GM12878 (cell line): ENCODE results near the gene NFIL3. TPM values are rescaled to one million over a fixed set of nuclear protein-coding genes. Genes with fewer than 3 reads are reported as not detected.

ENCODE experiments used
- ATAC-seq: fragments of 200-7000 bp; cut with Tn5 transposase; 3 replicates; pipeline ENCODE4 v1.9.1; 2020; ENCODE audit warnings: mild to moderate bottlenecking, moderate library complexity
- BruUV-seq: library from RNA; stranded (reverse); fragments of 400-500 nt; replicated peaks from 2 replicates; lab custom pipeline; 2021; lab: Mats Ljungman, UMichigan
- CTCF ChIA-PET: fragments of 300-600 bp; sonication (Branson Sonifier 250); formaldehyde crosslinking; extraction: SDS; loops from one replicate; lab custom pipeline; 2021; ENCODE audit warnings: inconsistent platforms; lab: Yijun Ruan, JAX
- POLR2A ChIA-PET: fragments of 350-600 bp; formaldehyde crosslinking; extraction: SDS; loops from one replicate; lab custom pipeline; 2021; ENCODE audit warnings: inconsistent platforms; lab: Charles Lee
- RAD21 ChIA-PET: fragments of 300-600 bp; sonication (Branson Sonifier 250); formaldehyde crosslinking; loops from one replicate; lab custom pipeline; 2023; ENCODE audit warnings: antibody characterized with exemption; ENCODE audit not compliant: unreplicated experiment; lab: Charles Lee
- SMC1A ChIA-PET: fragments of 300-600 bp; sonication (Branson Sonifier 250); formaldehyde crosslinking; loops from one replicate; lab custom pipeline; 2023; ENCODE audit not compliant: unreplicated experiment, uncharacterized antibody; lab: Charles Lee
- DNase-seq: peaks from one replicate; pipeline ENCODE4 v3.0.0-alpha.2; 2011; ENCODE audit warnings: low read depth, low spot score
- FAIRE-seq: peaks from 3 replicates; lab custom pipeline; 2011; peaks lifted over from hg19 to GRCh38; lab: Jason Lieb, UNC
- H2AFZ ChIP-seq: 2 replicates; pipeline ENCODE4 v1.6.0; 2011; ENCODE audit warnings: low read depth, low read length, control low read depth; ENCODE audit not compliant: control insufficient read depth
- H3K27ac ChIP-seq: 2 replicates; pipeline ENCODE4 v1.5.1; 2011; ENCODE audit warnings: control low read depth; ENCODE audit not compliant: control insufficient read depth, insufficient read depth
- H3K27me3 ChIP-seq, 2 experiments: replicated peaks in 1 of 2; 2 replicates each; pipeline versions ENCODE4 v1.6.0 to v1.6.1; 2011; ENCODE audit warnings: low read length in 1 of 2; ENCODE audit not compliant: control insufficient read depth in 2 of 2, insufficient read depth in 2 of 2
- H3K36me3 ChIP-seq, 2 experiments: 2 replicates each; pipeline ENCODE4 v1.5.1; 2011; ENCODE audit warnings: low read length in 1 of 2; ENCODE audit not compliant: control insufficient read depth in 2 of 2, insufficient read depth in 2 of 2
- H3K4me1 ChIP-seq: 2 replicates; pipeline ENCODE4 v1.6.1; 2011; ENCODE audit warnings: mild to moderate bottlenecking, low read length, moderate library complexity, mixed read lengths; ENCODE audit not compliant: control insufficient read depth, insufficient read depth
- H3K4me2 ChIP-seq: 2 replicates; pipeline ENCODE4 v1.6.0; 2011; ENCODE audit warnings: control low read depth; ENCODE audit not compliant: control insufficient read depth, insufficient read depth
- H3K4me3 ChIP-seq: fragments of 200-600 bp; sonication (generic); 2 replicates; pipeline ENCODE4 v1.5.1; 2016
- H3K79me2 ChIP-seq: 2 replicates; pipeline ENCODE4 v1.6.0; 2011; ENCODE audit warnings: low read length; ENCODE audit not compliant: control insufficient read depth, insufficient read depth
- H3K9ac ChIP-seq: 2 replicates; pipeline ENCODE4 v1.8.0; 2011; ENCODE audit warnings: low read length, control low read depth, mixed read lengths; ENCODE audit not compliant: control insufficient read depth, insufficient read depth
- H3K9me3 ChIP-seq: replicated peaks from 3 replicates; pipeline ENCODE4 v1.5.1; 2011; ENCODE audit warnings: mild to moderate bottlenecking, low read length; ENCODE audit not compliant: control insufficient read depth, insufficient read depth
- H4K20me1 ChIP-seq: 2 replicates; pipeline ENCODE4 v1.6.0; 2011; ENCODE audit not compliant: control insufficient read depth, insufficient read depth
- BCL11A ChIP-seq: IDR thresholded peaks from 2 replicates; pipeline ENCODE4 v1.6.1; 2011; ENCODE audit warnings: low read depth, low read length
- CHD2 ChIP-seq: IDR thresholded peaks from 2 replicates; pipeline ENCODE4 v1.6.1; 2011; ENCODE audit warnings: low read depth, low read length, improper control_type of control experiment, borderline replicate concordance
- IRF4 ChIP-seq: IDR thresholded peaks from 2 replicates; pipeline ENCODE4 v1.6.1; 2011; ENCODE audit warnings: low read depth, low read length
- MEF2B ChIP-seq: fragments of 450-650 bp; IDR thresholded peaks from 2 replicates; pipeline ENCODE4 v1.6.1; 2018; ENCODE audit warnings: mild to moderate bottlenecking, moderate library complexity; ENCODE audit not compliant: partially characterized antibody, poor library complexity, severe bottlenecking
- PAX8 ChIP-seq: fragments of 450-650 bp; IDR thresholded peaks from 2 replicates; pipeline ENCODE4 v1.6.1; 2017; ENCODE audit warnings: mild to moderate bottlenecking, moderate library complexity
- RFX5 ChIP-seq: IDR thresholded peaks from 2 replicates; pipeline ENCODE4 v1.6.1; 2011; ENCODE audit warnings: low read depth, low read length, improper control_type of control experiment
- SMC3 ChIP-seq: IDR thresholded peaks from 2 replicates; pipeline ENCODE4 v1.6.1; 2011; ENCODE audit warnings: low read length, improper control_type of control experiment, borderline replicate concordance
- SRF ChIP-seq, 2 experiments: IDR thresholded peaks; 2 replicates each; pipeline ENCODE4 v1.6.1; 2011; ENCODE audit warnings: low read depth in 2 of 2, low read length in 2 of 2, mild to moderate bottlenecking in 1 of 2, moderate library complexity in 1 of 2
- TAF1 ChIP-seq: IDR thresholded peaks from 2 replicates; pipeline ENCODE4 v1.6.1; 2011; ENCODE audit warnings: mild to moderate bottlenecking, low read depth, low read length, borderline replicate concordance
- YBX1 ChIP-seq: fragments of 450-650 bp; IDR thresholded peaks from 2 replicates; pipeline ENCODE4 v1.6.1; 2016; ENCODE audit warnings: antibody characterized with exemption
- WGBS: methylation state at CpG from one replicate; pipeline ENCODE4 v1.1.6; 2016; ENCODE audit warnings: low lambda C conversion rate; ENCODE audit not compliant: insufficient replicate concordance, insufficient coverage; ENCODE audit errors: missing lambda C conversion rate; 5-methylcytosine and 5-hydroxymethylcytosine counted together
- in situ Hi-C: fragments of 300-500 bp; cut with MboI; formaldehyde crosslinking; loops from 9 replicates; pipeline ENCODE4 v1.14.3; 2018; ENCODE audit warnings: mixed read lengths
- intact Hi-C: fragments of 100-400 bp; cut with micrococcal nuclease; formaldehyde crosslinking; loops from one replicate; pipeline ENCODE4 v1.14.2; 2022; ENCODE audit not compliant: unreplicated experiment
- polyA plus RNA-seq, 11 experiments: library from polyadenylated mRNA; depleted of rRNA in 4 of 11; unstranded in 6 of 11; stranded (reverse) in 5 of 11; fragments of >200 nt; fragmentation: Nextera tagmentation in 4 of 11; fragmentation: Illumina TruSeq in 1 of 11; extraction: Ambion mirVana in 4 of 11; extraction: Trizol in 1 of 11; gene quantifications; 1 replicate in 1 of 11; 2 replicates in 10 of 11; pipeline versions ENCODE4 v1.2.1 to v1.2.3, GENCODE V29; 2011 to 2016; ENCODE audit warnings: inconsistent platforms in 2 of 11, missing spikeins in 2 of 11, low read depth in 1 of 11
- total RNA-seq, 4 experiments: library from RNA; depleted of rRNA in 3 of 4; stranded (reverse); fragments of >200 nt in 3 of 4; fragmentation: Illumina TruSeq in 1 of 4; extraction: Trizol in 1 of 4; gene quantifications; 2 replicates each; pipeline versions ENCODE4 v1.2.1 to v1.2.3, GENCODE V29; 2013 to 2021
- TF ChIP-seq, protein P1 (sequence below): fragments of 450-650 bp; IDR thresholded peaks from 2 replicates; pipeline ENCODE4 v1.6.1; 2017; ENCODE audit warnings: low read depth, mild to moderate bottlenecking, moderate library complexity

Gene NFIL3
- total and polyA plus RNA-seq, 10 of the 15 experiments (the other 5 are each of a cell fraction or from before 2014, with no cell fraction given) = 0.18 to 1.0 (median 0.36) TPM; not detected in 3

GRCh38 chr9:91395553-91396471 is 27.8 kb downstream of the NFIL3 start (continued):
- TF ChIP-seq BCL11A (peak; percentile 42; the same call in 1 of the 2 replicates), SRF (IDR thresholded peaks at IDR 0.05; ENCODE audit: low read depth in 2 of 2, low read length in 2 of 2) (0 out of 4 replicates have a peak, but pooled peaks of 1 of the 2 experiments have one; percentile 31), PAX8 (no peak), TAF1 (no peak), MEF2B (peak; percentile 30), IRF4 (peak; percentile 85; the same call in 1 of the 2 replicates), YBX1 (no peak), CHD2 (no peak)
- TF ChIP-seq, protein P1, sequence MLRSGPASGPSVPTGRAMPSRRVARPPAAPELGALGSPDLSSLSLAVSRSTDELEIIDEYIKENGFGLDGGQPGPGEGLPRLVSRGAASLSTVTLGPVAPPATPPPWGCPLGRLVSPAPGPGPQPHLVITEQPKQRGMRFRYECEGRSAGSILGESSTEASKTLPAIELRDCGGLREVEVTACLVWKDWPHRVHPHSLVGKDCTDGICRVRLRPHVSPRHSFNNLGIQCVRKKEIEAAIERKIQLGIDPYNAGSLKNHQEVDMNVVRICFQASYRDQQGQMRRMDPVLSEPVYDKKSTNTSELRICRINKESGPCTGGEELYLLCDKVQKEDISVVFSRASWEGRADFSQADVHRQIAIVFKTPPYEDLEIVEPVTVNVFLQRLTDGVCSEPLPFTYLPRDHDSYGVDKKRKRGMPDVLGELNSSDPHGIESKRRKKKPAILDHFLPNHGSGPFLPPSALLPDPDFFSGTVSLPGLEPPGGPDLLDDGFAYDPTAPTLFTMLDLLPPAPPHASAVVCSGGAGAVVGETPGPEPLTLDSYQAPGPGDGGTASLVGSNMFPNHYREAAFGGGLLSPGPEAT = no peak

DNA sequence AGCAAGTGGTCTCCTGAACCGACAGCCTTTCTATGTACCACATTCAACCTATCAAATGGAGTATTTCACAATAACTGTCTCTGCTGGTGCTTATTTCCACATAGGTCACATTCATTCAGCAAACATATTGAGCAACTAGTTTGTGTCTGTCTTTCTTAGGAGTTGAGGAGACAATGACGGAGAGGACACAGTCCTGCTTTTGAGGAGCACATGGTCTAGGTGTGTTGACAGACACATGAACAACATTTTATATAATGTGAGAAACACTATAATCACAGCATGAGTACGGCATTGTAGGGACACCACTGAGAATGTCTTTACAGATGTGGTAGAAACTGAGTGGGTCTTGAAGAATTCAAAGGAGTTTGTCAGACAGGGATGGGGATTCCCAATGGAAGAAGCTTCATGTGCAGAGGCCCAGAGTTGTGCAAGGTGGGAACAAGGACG is 28.5 kb downstream of the NFIL3 start:
- CTCF ChIA-PET = no interaction called here
- WGBS = 42% methylated on average over 4 of the region's 4 CpGs
- H3K4me3 ChIP-seq = no peak overlapping the region
- no peaks in the 10 kb centered on the region for H3K9me3 ChIP-seq
- in situ Hi-C loops (no loop called here), intact Hi-C loops (no loop called here)
- H3K4me2 ChIP-seq = peak overlapping the region; percentile 69
- no peak overlapping the region for H2AFZ ChIP-seq
- POLR2A ChIA-PET = no interaction called here
- SMC1A ChIA-PET = no interaction called here
- TF ChIP-seq SMC3 = no peak
- no peak for TF ChIP-seq RFX5
- no peaks in the 10 kb centered on the region for H3K79me2 ChIP-seq
- RAD21 ChIA-PET = no interaction called here
- H4K20me1 ChIP-seq = no peaks in the 10 kb centered on the region
- FAIRE-seq (no peak), ATAC-seq (no peak), DNase-seq (no peak)
- BruUV-seq = no TSS peak
- H3K27ac ChIP-seq = no peak overlapping the region
- no peaks in the 10 kb centered on the region for H3K36me3 ChIP-seq
- peaks cover 9% of the 10 kb centered on the region for H3K4me1 ChIP-seq
- H3K9ac ChIP-seq = no peak overlapping the region
- peaks cover 5 to 7% of the 10 kb centered on the region in 2 experiments; a peak in 3 of 4 replicates for H3K27me3 ChIP-seq
